H1 (cell line): Measurements from ENCODE around the gene TMEM117. TPM values are rescaled to one million over a fixed set of nuclear protein-coding genes. Genes with fewer than 3 reads are reported as not detected.

Experiments
- CTCF ChIA-PET: fragments of 300-600 bp; sonication (Branson Sonifier 250); formaldehyde crosslinking; loops from one replicate; lab custom pipeline; 2021; ENCODE audit not compliant: partially characterized antibody; lab: Charles Lee
- POLR2A ChIA-PET: fragments of 300-600 bp; sonication (Branson Sonifier 250); formaldehyde crosslinking; loops from one replicate; lab custom pipeline; 2021; ENCODE audit warnings: inconsistent platforms; ENCODE audit not compliant: partially characterized antibody; lab: Charles Lee
- DNase-seq, 2 experiments: peaks; one replicate each; pipeline versions ENCODE4 v3.0.0 to v3.0.0-alpha.2; 2010 to 2022; ENCODE audit warnings: low spot score in 2 of 2, low read depth in 1 of 2, mixed read lengths in 1 of 2
- FAIRE-seq: peaks from 2 replicates; lab custom pipeline; 2011; peaks lifted over from hg19 to GRCh38; lab: Jason Lieb, UNC
- H2AFZ ChIP-seq: 2 replicates; pipeline ENCODE4 v1.8.1; 2012; ENCODE audit warnings: low read length, inconsistent platforms
- H2AK5ac ChIP-seq: 2 replicates; pipeline ENCODE4 v1.6.1; 2013; ENCODE audit warnings: low read depth, low read length
- H2BK120ac ChIP-seq: replicated peaks from 2 replicates; pipeline ENCODE3; 2013; ENCODE audit warnings: low read depth, low read length, inconsistent platforms
- H2BK12ac ChIP-seq: 2 replicates; pipeline ENCODE4 v1.6.1; 2013; ENCODE audit warnings: low read depth, low read length
- H2BK15ac ChIP-seq: 2 replicates; pipeline ENCODE4 v1.6.1; 2013; ENCODE audit warnings: low read length
- H2BK20ac ChIP-seq: 2 replicates; pipeline ENCODE4 v1.6.1; 2013; ENCODE audit warnings: low read length
- H2BK5ac ChIP-seq: 2 replicates; pipeline ENCODE4 v1.6.1; 2013; ENCODE audit warnings: low read depth, low read length
- H3K14ac ChIP-seq: 2 replicates; pipeline ENCODE4 v1.6.1; 2013; ENCODE audit warnings: inconsistent platforms; ENCODE audit not compliant: insufficient read length
- H3K18ac ChIP-seq: 2 replicates; pipeline ENCODE4 v1.6.1; 2013; ENCODE audit warnings: low read length; ENCODE audit errors: extremely low read depth
- H3K23ac ChIP-seq: 2 replicates; pipeline ENCODE4 v1.6.1; 2013; ENCODE audit warnings: inconsistent platforms; ENCODE audit not compliant: insufficient read length
- H3K23me2 ChIP-seq: 2 replicates; pipeline ENCODE4 v1.6.1; 2013; ENCODE audit warnings: low read depth, low read length
- H3K27ac ChIP-seq: 2 replicates; pipeline ENCODE4 v1.6.1; 2011; ENCODE audit warnings: low read depth, low read length, inconsistent platforms
- H3K27me3 ChIP-seq, 4 experiments: replicated peaks in 1 of 4; 1 replicate in 1 of 4; 2 replicates in 3 of 4; pipeline versions ENCODE4 v1.6.1 to v1.8.1; 2011 to 2013; ENCODE audit warnings: low read length in 3 of 4, mild to moderate bottlenecking in 3 of 4, inconsistent platforms in 2 of 4, mixed read lengths in 2 of 4, moderate library complexity in 1 of 4; ENCODE audit not compliant: control insufficient read depth in 3 of 4, insufficient read depth in 3 of 4; ENCODE audit errors: extremely low read depth in 1 of 4
- H3K36me3 ChIP-seq, 4 experiments: 2 replicates each; pipeline versions ENCODE4 v1.6.1 to v1.8.1; 2011 to 2013; ENCODE audit warnings: mild to moderate bottlenecking in 4 of 4, low read length in 3 of 4, moderate library complexity in 2 of 4, control low read depth in 1 of 4, inconsistent platforms in 1 of 4; ENCODE audit not compliant: insufficient read depth in 4 of 4, control insufficient read depth in 2 of 4
- H3K4ac ChIP-seq: replicated peaks from 2 replicates; pipeline ENCODE3; 2013; ENCODE audit warnings: low read length, low read depth, mixed read lengths, inconsistent platforms; ENCODE audit not compliant: insufficient read length
- H3K4me1 ChIP-seq, 4 experiments: replicated peaks in 1 of 4; 1 replicate in 1 of 4; 2 replicates in 3 of 4; pipeline versions ENCODE4 v1.6.1 to v1.8.1; 2011 to 2013; ENCODE audit warnings: low read length in 3 of 4, inconsistent platforms in 2 of 4, mixed read lengths in 1 of 4; ENCODE audit not compliant: insufficient read depth in 4 of 4, control insufficient read depth in 3 of 4
- H3K4me2 ChIP-seq, 2 experiments: 2 replicates each; pipeline versions ENCODE4 v1.6.1 to v1.8.1; 2011 to 2013; ENCODE audit warnings: low read depth in 2 of 2, low read length in 2 of 2, control low read depth in 1 of 2, inconsistent platforms in 1 of 2, mild to moderate bottlenecking in 1 of 2; ENCODE audit not compliant: insufficient read depth in 1 of 2
- H3K4me3 ChIP-seq, 4 experiments: fragments of 200-600, 300-600 bp in 1 of 4; sonication (generic), shearing (Covaris generic), sonication (Bioruptor Twin) in 1 of 4; 2 replicates each; pipeline versions ENCODE4 v1.5.1 to v1.8.1; 2011 to 2016; ENCODE audit warnings: low read length in 4 of 4, low read depth in 3 of 4, control low read depth in 2 of 4, inconsistent platforms in 2 of 4, mild to moderate bottlenecking in 2 of 4, mixed read lengths in 1 of 4, moderate library complexity in 1 of 4; ENCODE audit not compliant: insufficient read depth in 2 of 4; ENCODE audit errors: extremely low read depth in 1 of 4
- H3K56ac ChIP-seq: replicated peaks from 2 replicates; pipeline ENCODE3; 2013; ENCODE audit warnings: low read depth, mild to moderate bottlenecking, mixed read lengths, low read length, inconsistent platforms; ENCODE audit not compliant: insufficient read length
- H3K79me1 ChIP-seq: 2 replicates; pipeline ENCODE4 v1.6.1; 2013; ENCODE audit warnings: low read depth, low read length, control low read depth
- H3K79me2 ChIP-seq, 2 experiments: 2 replicates each; pipeline versions ENCODE4 v1.6.1 to v1.8.1; 2012 to 2013; ENCODE audit warnings: low read length in 2 of 2, mild to moderate bottlenecking in 2 of 2, inconsistent platforms in 1 of 2; ENCODE audit not compliant: insufficient read depth in 2 of 2, control insufficient read depth in 1 of 2
- H3K9ac ChIP-seq, 4 experiments: replicated peaks in 1 of 4; 1 replicate in 1 of 4; 2 replicates in 3 of 4; pipeline versions ENCODE4 v1.6.1 to v1.8.1; 2011 to 2013; ENCODE audit warnings: low read depth in 3 of 4, low read length in 3 of 4, control low read depth in 2 of 4, mild to moderate bottlenecking in 2 of 4, moderate library complexity in 2 of 4, inconsistent platforms in 1 of 4; ENCODE audit errors: extremely low read depth in 1 of 4
- H3K9me3 ChIP-seq, 2 experiments: 2 replicates each; pipeline versions ENCODE4 v1.6.1 to v1.8.1; 2012 to 2013; ENCODE audit warnings: mild to moderate bottlenecking in 2 of 2, moderate library complexity in 2 of 2, control low read depth in 1 of 2, inconsistent platforms in 1 of 2, low read depth in 1 of 2, low read length in 1 of 2, mixed read lengths in 1 of 2; ENCODE audit not compliant: insufficient read depth in 2 of 2
- H4K20me1 ChIP-seq, 2 experiments: replicated peaks in 1 of 2; 2 replicates each; pipeline versions ENCODE3 to v1.8.1; 2011 to 2013; ENCODE audit warnings: inconsistent platforms in 2 of 2, low read length in 2 of 2, mild to moderate bottlenecking in 1 of 2; ENCODE audit not compliant: insufficient read depth in 2 of 2, control insufficient read depth in 1 of 2
- H4K5ac ChIP-seq: 2 replicates; pipeline ENCODE4 v1.6.1; 2013; ENCODE audit warnings: low read length, low read depth, mixed read lengths, inconsistent platforms; ENCODE audit not compliant: insufficient read length
- H4K8ac ChIP-seq: 2 replicates; pipeline ENCODE4 v1.8.0; 2013; ENCODE audit warnings: mild to moderate bottlenecking, moderate library complexity, low read length, inconsistent platforms; ENCODE audit not compliant: insufficient read depth; ENCODE audit errors: extremely low read depth
- H4K91ac ChIP-seq: replicated peaks from 2 replicates; pipeline ENCODE3; 2013; ENCODE audit warnings: low read length, mixed read lengths, inconsistent platforms; ENCODE audit not compliant: insufficient read length
- CEBPB ChIP-seq: IDR thresholded peaks from 2 replicates; pipeline ENCODE4 v1.6.1; 2012; ENCODE audit warnings: low read depth, low read length
- E2F6 ChIP-seq: IDR thresholded peaks from 2 replicates; pipeline ENCODE4 v1.6.1; 2012; ENCODE audit warnings: inconsistent platforms
- FOSL1 ChIP-seq: IDR thresholded peaks from 2 replicates; pipeline ENCODE4 v1.6.1; 2011; ENCODE audit warnings: mild to moderate bottlenecking, low read depth, low read length, moderate library complexity; ENCODE audit not compliant: insufficient read depth
- JUND ChIP-seq: IDR thresholded peaks from 2 replicates; pipeline ENCODE4 v1.6.1; 2011; ENCODE audit warnings: mild to moderate bottlenecking, improper control_type of control experiment, low read length
- MAFK ChIP-seq: IDR thresholded peaks from 2 replicates; pipeline ENCODE4 v1.6.1; 2012; ENCODE audit warnings: low read depth, mild to moderate bottlenecking, improper control_type of control experiment, low read length
- NRF1 ChIP-seq: IDR thresholded peaks from 2 replicates; pipeline ENCODE4 v1.6.1; 2011; ENCODE audit warnings: mild to moderate bottlenecking, low read depth, low read length, improper control_type of control experiment
- POU5F1 ChIP-seq: IDR thresholded peaks from 2 replicates; pipeline ENCODE4 v1.6.1; 2011; ENCODE audit warnings: low read depth, mild to moderate bottlenecking, low read length, moderate library complexity
- SIN3A ChIP-seq, 2 experiments: IDR thresholded peaks in 1 of 2; conservative IDR thresholded peaks in 1 of 2; 2 replicates each; pipeline ENCODE4 v1.6.1; 2011 to 2012; ENCODE audit warnings: low read length in 2 of 2, improper control_type of control experiment in 1 of 2, low read depth in 1 of 2, mild to moderate bottlenecking in 1 of 2
- WGBS, 2 experiments: shearing (Covaris generic) in 1 of 2; methylation state at CpG; one replicate each; pipeline versions ENCODE4 v1.1.6 to v1.1.7; 2013 to 2015; ENCODE audit warnings: low lambda C conversion rate in 2 of 2, mixed read lengths in 2 of 2, inconsistent platforms in 1 of 2, low coverage in 1 of 2, missing lambda C conversion rate in 1 of 2; ENCODE audit not compliant: insufficient replicate concordance in 2 of 2, insufficient coverage in 1 of 2, insufficient read length in 1 of 2; ENCODE audit errors: extremely low coverage in 1 of 2, missing lambda C conversion rate in 1 of 2; 5-methylcytosine and 5-hydroxymethylcytosine counted together
- polyA plus RNA-seq, 7 experiments: library from polyadenylated mRNA; depleted of rRNA in 3 of 7; stranded (reverse) in 5 of 7; unstranded in 2 of 7; fragments of >200 nt in 5 of 7; fragments of 200-250 nt in 2 of 7; gene quantifications; 1 replicate in 5 of 7; 2 replicates in 1 of 7; 4 replicates in 1 of 7; pipeline versions ENCODE4 v1.2.1 to v1.2.3, GENCODE V29; 2011 to 2013; ENCODE audit warnings: missing spikeins in 2 of 7, mixed read lengths in 2 of 7
- total RNA-seq: library from RNA; stranded (reverse); fragmentation: NEBNext Ultra II Directional; extraction: Animal tissue kit (Norgen Biotek cat#: 25700); gene quantifications from 2 replicates; pipeline ENCODE4 v1.2.1, GENCODE V29; 2021

TMEM117 gene
- total and polyA plus RNA-seq, 2 of the 8 experiments (the other 6 are each of a cell fraction or from before 2014, with no cell fraction given) = 0.80 to 1.4 TPM

DNA sequence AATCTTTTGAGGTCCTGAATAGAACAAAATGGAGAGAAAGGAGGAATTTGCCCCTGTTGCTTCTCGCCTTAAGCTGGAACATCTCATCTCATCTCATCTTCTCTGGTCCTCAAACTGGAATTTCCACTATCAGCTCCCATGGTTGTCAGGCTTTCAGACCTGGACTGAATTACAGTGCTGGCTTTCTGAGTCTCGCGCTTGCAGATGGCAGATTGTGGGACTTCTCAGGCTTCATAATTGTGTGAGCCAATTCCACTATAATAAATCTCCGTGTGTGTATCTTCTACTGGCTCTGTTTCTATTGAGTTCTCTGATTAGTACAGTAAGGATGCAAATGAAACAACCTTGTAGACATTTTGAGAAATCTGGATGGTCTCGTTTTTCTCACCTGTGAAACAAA, 199.0 kb downstream of the TMEM117 start:
- no peak overlapping the region for H2BK5ac ChIP-seq
- H4K8ac ChIP-seq = no peak overlapping the region
- no peaks in the 10 kb centered on the region for H3K23me2 ChIP-seq
- POLR2A ChIA-PET = no interaction called here
- no peak overlapping the region for H4K5ac ChIP-seq
- H2BK20ac ChIP-seq = no peak overlapping the region
- H3K4me1 ChIP-seq = no peaks in the 10 kb centered on the region
- no peaks in the 10 kb centered on the region for H3K79me1 ChIP-seq
- no peaks in the 10 kb centered on the region for H3K36me3 ChIP-seq
- H2AFZ ChIP-seq = no peak overlapping the region
- no peak overlapping the region for H3K14ac ChIP-seq
- WGBS, 2 experiments = 89% methylated on average over 5 of the region's 5 CpGs; no CpG with 5 or more reads in 1 of the 2 experiments
- no peak for FAIRE-seq
- H3K9ac ChIP-seq = no peak overlapping the region
- no peak overlapping the region for H4K91ac ChIP-seq
- H4K20me1 ChIP-seq = no peaks in the 10 kb centered on the region
- DNase-seq = no peak
- H3K79me2 ChIP-seq = no peaks in the 10 kb centered on the region
- H3K4me2 ChIP-seq = no peak overlapping the region
- H2AK5ac ChIP-seq = no peak overlapping the region
- H3K9me3 ChIP-seq = peaks cover 3 to 11% of the 10 kb centered on the region in 2 experiments; a peak in 2 of 4 replicates
- no peak overlapping the region for H3K4me3 ChIP-seq
- no peak overlapping the region for H3K4ac ChIP-seq
- H3K27me3 ChIP-seq = no peaks in the 10 kb centered on the region
- H2BK15ac ChIP-seq = no peak overlapping the region
- H3K27ac ChIP-seq = no peak overlapping the region
- H3K56ac ChIP-seq = no peak overlapping the region
- CTCF ChIA-PET = no interaction called here
- no peak overlapping the region for H2BK12ac ChIP-seq
- no peak overlapping the region for H3K18ac ChIP-seq
- no peak overlapping the region for H3K23ac ChIP-seq
- no peak overlapping the region for H2BK120ac ChIP-seq
- TF ChIP-seq NRF1 (no peak), MAFK (no peak), SIN3A (conservative IDR thresholded peaks at IDR 0.05 in 1 of 2, IDR thresholded peaks at IDR 0.05 in 1 of 2; ENCODE audit: low read depth in 1 of 2, low read length in 2 of 2) (no peak), FOSL1 (no peak), CEBPB (no peak), JUND (no peak), E2F6 (no peak), POU5F1 (no peak)
